ENCODE results near the gene MPL. TPM values are rescaled to one million over a fixed set of nuclear protein-coding genes. Genes with fewer than 3 reads are reported as not detected.
A peak's percentile ranks its signal among the peaks of the same experiment; 100 is the strongest.
"Not testable (repeated sequence)": the region's sequence is repeated elsewhere in the genome, so short reads cannot be mapped to it uniquely, and the experiment has no call there.

The MPL gene
- polyA plus RNA-seq, 3 donors, result 0.50 to 0.87 (median 0.55) TPM

DNA sequence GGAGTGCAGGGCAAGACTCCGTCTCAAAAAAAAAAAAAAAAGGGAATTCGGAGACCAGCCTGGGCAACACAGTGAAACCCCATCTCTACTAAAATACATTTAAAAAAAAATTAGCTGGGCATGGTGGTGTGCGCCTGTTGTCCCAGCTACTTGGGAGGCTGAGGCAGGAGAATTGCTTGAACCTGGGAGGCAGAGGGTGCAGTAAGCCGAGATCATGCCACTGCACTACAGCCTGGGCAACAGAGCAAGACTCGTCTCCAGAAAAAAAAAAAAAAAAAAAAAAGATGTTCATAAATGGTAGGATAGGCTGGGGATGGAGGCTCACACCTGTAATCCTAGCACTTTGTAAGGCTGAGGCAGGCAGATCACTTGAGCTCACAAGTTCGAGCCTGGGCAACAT lies 32.2 kb downstream of the MPL start:
- DNase-seq (ENCODE audit: low read depth in 3 of 3, low spot score in 2 of 3), result not testable (repeated sequence)

DNA sequence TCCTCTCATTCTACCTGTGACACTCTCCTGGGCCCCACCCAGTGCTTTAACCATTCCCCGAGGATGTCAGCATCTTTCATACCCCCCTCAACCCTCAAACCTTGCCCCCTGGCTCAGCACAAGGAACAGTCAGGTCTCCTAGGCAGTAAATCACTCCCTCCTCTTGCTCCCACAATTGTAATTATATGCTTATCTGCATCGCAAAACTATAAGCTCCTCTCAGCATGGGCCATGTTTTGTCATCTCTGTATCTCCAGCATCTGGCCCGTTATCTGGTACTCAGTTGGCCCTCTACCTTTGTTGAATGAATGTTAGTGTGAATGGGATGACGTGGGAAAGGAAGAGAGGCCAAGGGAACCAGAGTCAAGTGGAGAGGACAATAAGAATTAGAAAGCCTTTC lies 32.9 kb downstream of the MPL start:
- DNase-seq (ENCODE audit: low read depth in 3 of 3, low spot score in 2 of 3), result no peak

- DNase-seq (ENCODE audit: low read depth in 3 of 3, low spot score in 2 of 3), result no peak
Observed at GRCh38 chr1:43372172-43372571, 34.6 kb downstream of the MPL start.

DNA sequence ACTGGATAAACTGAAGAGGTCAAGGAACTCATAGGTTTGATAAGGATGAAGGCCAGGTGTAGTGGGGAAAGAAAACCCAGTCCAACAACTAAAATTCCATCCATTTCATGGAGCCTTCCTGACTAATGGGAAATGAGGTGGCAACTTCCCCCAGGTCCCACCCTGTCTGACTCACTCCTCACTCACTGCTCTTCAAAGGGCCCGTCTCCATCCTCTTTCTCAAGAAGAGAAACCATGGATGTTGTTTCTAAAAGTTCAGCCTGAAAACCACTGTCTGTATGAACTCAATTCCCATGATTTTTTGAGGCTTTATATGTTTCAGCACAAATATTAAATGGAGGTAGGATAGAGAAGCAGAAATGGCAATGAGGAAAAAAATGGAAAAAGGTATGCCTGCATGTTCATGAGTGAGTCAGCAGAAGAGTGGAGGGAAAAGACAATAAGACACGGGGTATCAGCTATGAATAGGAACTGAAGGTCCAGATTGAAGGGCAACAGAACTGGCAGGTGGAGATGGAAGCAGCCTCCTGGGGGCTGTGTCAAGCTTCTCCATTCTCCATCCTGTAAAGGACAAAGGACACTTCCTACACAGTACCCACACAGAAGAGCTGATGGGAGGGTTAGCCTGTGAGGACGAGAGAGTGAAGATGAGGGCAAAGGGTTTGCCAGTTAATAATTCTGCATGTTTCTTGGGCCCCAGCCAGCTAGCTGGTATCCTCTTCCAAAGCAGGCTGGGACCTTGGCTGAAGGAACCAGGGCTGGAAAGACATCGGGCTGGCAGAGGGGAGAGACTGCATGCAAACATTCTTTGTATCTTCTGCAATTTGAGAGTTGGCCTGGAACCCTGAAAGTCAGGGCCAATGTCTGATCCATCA lies 35.7 kb downstream of the MPL start:
- no peak for DNase-seq (ENCODE audit: low read depth in 3 of 3, low spot score in 2 of 3)

- DNase-seq (ENCODE audit: low read depth in 3 of 3, low spot score in 2 of 3), result no peak
Observed at GRCh38 chr1:43376723-43377235, 39.2 kb downstream of the MPL start.

GRCh38 chr1:43377831-43378230 lies 40.2 kb downstream of the MPL start:
- DNase-seq (ENCODE audit: low read depth in 3 of 3, low spot score in 2 of 3), result no peak

- DNase-seq (ENCODE audit: low read depth in 3 of 3, low spot score in 2 of 3), result no peak
Observed at GRCh38 chr1:43379476-43379875, 41.9 kb downstream of the MPL start.

DNA sequence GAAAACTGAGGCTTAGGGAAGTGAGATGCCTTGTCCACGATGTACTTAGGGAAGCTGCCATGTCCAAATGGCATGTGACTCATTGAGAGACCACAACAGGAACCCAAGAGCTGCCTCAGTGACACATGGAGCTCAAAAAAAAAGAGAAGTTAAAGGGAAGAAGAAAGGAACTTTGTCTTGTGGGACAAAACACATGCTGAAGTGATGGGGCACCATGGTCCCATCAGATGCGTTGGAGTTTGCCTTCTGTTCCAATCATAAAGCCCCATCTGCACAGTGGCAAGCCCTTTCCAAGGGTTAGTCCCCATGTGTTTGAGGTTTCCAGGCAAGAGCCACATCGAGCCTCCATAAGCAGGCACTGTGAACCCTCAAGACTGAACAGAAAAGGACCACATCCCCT lies 44.0 kb downstream of the MPL start:
- no peak for DNase-seq (ENCODE audit: low read depth in 3 of 3, low spot score in 2 of 3)

DNA sequence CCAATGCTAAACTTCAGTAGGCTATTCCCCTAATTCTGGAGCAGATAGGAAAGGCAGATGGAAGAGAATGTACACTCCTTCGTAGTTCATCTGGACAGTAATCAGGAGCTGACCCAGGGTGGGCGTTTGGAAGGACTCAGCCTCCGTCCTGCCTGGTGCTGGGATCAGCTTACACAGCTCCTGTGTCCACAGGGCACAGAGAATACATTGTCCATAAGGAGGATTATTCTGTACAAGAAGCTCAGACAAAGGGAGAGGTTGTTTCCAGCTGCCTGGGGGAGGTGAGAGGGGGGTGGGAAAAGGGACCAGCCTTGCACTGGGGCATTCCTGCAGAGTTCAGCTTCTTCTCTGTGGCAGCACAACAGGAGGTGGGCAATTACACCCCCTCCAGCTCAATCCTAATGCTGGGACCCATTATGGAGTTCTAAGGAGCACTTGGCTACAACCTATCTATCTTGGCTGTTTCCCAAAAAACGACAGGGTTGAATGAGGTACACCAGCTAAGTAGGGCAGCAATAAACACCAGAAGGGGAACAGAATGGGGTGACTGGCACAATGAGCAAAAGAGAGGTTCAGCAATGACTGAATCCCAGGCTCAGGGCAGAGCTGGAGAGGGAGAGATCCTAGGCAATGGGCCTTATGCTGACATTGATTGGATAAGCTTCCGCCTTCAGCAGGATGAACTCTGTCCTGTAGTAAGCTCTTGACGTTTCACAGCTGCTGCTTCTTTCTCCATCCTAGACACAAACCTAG lies 44.6 kb downstream of the MPL start:
- peak in 1 of 3 donors; percentile 19 for DNase-seq (ENCODE audit: low read depth in 3 of 3, low spot score in 2 of 3)

GRCh38 chr1:43383449-43383848 lies 45.8 kb downstream of the MPL start:
- DNase-seq (ENCODE audit: low read depth in 3 of 3, low spot score in 2 of 3), result no peak

DNA sequence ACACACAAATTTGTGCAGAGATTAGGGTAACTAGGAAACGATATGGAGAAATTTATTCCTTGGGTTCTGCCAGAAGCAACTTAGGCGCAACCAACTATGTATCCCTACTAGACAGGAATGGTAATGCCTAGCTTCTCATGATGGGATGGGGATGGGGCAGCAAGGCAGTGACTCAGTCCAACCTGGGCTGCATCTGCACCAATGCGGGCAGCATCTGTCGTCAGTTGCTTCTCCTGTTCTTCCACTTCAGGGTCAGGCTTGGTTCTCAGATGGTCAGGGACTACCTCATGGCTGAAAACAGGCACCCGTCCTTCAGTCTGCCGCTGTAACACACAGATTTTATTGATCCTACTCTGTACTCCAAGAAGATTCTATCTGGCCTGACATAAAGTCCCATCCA lies 49.1 kb downstream of the MPL start:
- no peak for DNase-seq (ENCODE audit: low read depth in 3 of 3, low spot score in 2 of 3)

DNA sequence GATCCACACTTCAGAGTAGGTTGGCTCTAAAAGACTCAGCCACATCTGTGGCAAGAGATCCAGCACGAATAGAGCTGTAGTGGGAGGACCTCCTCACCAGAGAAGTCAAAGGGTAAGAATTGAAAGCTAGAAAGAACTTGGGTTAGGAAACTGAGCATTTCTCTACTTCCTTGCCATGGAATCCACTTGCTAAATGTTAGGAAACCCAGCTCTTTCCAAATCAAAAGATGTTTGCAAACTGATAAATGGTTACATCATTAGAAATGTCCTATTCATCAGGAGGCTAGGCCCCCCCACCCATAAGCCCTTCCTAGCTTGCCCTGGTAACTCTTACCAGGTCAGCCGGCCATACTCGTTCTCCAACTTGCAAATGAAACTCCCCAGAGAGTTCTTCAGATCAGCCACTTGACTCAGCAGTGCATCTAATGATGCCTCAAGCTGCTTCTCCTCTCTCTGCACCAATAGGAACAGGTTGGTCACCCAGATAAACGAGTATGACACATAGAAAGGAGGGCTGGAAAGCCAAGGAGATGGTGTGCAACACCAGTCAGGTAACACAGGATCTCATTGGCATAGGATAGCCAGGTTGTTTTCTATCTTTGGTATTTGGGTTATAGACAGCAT lies 50.5 kb downstream of the MPL start:
- no peak for DNase-seq (ENCODE audit: low read depth in 3 of 3, low spot score in 2 of 3)

GRCh38 chr1:43388613-43389012 lies 51.0 kb downstream of the MPL start:
- no peak for DNase-seq (ENCODE audit: low read depth in 3 of 3, low spot score in 2 of 3)

GRCh38 chr1:43389326-43390313 lies 52.0 kb downstream of the MPL start, which contains the start of the genes MED8 and SZT2:
Gene MED8, minus strand, starts transcription at chr1:43389800. Its CDS starts 36 bp downstream, at chr1:43389764.
Gene SZT2, plus strand, starts transcription at chr1:43389899. Its CDS starts 70 bp downstream, at chr1:43389969.
- DNase-seq (ENCODE audit: low read depth in 3 of 3, low spot score in 2 of 3), result peak; percentile 92 to 93 (median 92)

DNA sequence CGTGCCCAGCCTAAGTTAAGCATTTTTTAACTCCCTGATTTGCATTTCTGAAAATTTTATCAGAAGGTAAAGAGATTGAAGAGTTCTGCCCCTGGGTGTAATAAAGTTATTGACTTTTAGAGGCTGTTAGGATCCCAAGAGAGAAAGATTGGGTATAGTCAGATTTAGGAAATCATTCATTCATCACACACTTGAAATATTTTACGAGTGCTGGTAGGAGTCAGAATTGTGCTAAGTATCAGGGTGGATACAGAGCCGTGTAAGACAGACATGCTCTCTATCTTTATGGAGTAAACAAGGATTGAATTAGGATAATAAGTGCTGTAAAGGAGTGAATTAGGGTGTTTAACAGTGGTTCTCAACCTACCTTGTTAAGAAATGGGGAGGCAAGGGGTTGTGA lies 55.1 kb downstream of the MPL start:
- DNase-seq (ENCODE audit: low read depth in 3 of 3, low spot score in 2 of 3), result no peak

GRCh38 chr1:43395523-43395922 lies 57.9 kb downstream of the MPL start:
- no peak for DNase-seq (ENCODE audit: low read depth in 3 of 3, low spot score in 2 of 3)

DNA sequence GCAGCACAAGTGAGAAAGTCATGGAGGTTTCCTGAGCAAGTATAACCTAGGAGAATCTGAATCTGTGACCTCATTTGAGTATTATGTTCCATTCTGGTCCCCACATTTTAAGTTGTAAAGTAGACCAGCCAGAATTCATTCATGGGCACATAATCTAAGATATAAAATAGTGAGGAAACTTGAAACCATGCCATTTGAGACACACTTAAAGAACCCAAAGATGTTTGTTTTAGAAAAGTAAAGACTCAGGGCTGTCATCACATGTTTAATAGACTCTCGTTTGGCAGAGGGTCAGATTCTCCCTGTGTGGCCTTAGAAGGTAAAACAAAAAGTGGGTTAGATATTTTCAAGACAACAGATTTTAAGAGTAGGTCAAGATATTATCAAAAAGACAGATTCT lies 58.4 kb downstream of the MPL start:
- DNase-seq (ENCODE audit: low read depth in 3 of 3, low spot score in 2 of 3), result no peak

DNA sequence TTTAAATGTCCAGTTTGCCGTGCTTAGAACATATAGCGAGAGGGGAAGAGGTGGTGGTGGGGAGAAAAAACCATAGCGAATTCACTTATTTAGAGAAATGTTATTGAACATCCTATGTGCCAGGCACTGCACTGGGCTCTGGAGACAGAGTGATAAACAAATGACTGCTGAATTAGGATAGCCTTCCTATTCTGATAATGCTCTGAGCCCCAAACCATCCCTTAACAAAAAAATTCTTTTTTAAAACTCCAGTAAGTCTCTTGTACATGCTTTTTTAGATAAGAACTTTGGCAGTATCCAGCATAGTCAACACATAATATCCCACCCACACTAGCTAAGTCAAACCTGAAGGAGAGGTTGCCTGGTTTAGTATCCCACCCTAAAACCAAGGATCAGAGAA lies 60.6 kb downstream of the MPL start:
- DNase-seq (ENCODE audit: low read depth in 3 of 3, low spot score in 2 of 3), result no peak

- DNase-seq (ENCODE audit: low read depth in 3 of 3, low spot score in 2 of 3), result not testable (repeated sequence)
Observed at GRCh38 chr1:43400441-43400840, 62.8 kb downstream of the MPL start.
